Measurements from ENCODE around the gene MLLT3.

Gene MLLT3

GRCh38 chr9:20409321-20410092 is 212.8 kb downstream of the MLLT3 start:
- no peak for DNase-seq (ENCODE audit: low read depth)

DNA sequence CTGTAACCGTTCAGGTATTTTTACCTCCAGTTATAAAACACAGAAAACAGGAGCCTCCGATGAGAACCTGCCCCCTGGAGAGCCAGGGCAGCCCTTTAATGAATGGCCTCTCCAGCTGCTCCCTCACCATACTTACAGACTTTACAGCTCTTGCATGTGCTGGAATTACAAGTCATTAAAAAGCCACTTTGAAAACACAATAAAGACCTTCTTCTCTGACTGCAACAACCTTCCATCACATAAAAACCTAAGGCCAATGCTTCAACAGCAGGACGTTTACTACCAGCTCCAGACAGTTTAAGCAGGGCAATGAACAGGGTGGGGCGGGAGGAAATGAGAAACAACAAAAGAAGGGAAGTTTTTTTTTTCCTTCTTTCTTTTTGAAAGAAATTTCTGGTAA is 213.8 kb downstream of the MLLT3 start:
- no peak for DNase-seq (ENCODE audit: low read depth)

DNA sequence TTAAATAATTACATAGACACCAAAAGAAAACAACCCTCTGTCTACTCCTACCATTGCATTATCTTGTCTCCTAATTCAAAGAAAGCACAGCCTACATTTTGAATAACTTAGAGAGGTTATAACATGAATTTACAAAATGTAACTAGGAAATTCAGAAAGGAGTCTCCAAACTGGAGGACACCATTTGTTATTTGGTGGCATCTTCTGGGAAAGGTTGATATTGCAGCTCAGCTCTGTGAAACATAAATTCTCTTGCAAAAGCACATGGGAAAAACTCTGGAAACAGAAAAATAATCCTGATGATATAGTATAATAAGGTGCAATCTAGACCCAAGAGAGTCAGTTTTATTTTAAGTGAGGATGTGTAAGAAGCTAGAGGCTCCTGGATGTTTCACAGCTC is 215.3 kb downstream of the MLLT3 start:
- DNase-seq (ENCODE audit: low read depth), result no peak

- no peak for DNase-seq (ENCODE audit: low read depth)
Observed at GRCh38 chr9:20406344-20406743, 216.0 kb downstream of the MLLT3 start.

GRCh38 chr9:20405616-20406015 is 216.7 kb downstream of the MLLT3 start:
- DNase-seq (ENCODE audit: low read depth), result no peak

DNA sequence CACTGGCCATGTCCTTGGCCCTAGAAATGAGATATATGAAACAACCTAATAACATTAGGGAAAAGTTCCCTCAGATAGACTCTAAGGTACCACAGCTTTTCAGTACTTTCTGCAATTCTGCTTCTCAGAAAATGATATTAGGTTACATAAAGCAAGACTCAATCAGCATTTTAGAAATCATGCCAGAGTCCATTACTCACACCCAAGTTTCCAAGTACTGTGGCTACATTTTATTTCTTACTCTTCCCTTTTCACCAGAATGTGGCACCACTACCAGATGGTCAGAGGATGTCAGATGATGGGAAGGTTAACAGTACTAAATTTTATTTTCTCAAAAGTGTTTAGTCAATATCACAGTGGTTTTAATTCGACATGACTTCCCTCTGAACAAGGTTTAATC is 217.2 kb downstream of the MLLT3 start:
- DNase-seq (ENCODE audit: low read depth), result no peak

- DNase-seq (ENCODE audit: low read depth), result no peak
Observed at GRCh38 chr9:20404192-20404813, 218.0 kb downstream of the MLLT3 start.

DNA sequence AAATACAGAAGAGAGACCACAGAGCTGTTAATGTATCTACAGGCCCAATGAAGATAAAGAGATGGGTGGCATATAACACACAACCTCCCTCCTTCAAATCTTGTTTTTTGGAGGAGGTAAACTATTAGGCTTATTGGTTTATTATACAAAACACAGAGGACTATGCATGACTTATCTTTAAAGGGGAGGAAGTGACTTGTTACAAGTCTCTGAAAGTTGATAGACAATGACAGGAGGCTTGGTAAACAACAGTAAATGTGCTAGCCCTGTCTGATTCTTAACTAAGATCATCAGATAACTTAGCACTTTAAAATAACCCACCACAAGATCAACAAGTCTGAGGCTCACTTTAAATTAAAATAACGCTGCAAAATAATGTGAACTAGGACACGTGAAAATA is 219.0 kb downstream of the MLLT3 start:
- DNase-seq (ENCODE audit: low read depth), result no peak

DNA sequence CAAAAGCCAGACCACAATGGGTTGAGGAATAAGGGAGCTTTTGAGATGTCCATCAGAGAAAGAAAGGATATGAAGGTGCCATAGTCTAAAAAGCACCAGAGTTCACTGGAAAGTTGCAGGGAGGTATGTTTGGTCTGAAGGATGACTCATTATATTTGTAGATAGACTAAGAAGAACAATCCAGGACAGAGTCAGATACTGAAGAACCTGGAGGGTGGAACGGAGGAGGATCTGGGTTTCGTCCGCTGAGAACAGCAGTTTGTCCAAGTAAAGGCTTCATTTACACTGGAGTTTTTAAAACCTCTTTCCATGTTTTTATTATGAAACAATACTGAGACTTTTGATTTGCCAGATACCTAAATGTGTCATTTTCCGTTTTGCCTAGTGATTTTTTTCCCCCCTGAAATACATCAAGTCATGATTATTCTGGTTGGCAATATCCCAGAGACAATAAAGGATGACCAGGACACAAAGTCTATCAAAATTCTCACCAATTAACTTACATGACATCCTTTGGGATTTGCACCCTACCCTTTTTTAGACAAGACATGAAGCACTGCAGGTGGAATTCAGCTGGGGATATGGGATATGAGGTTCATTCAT is 219.9 kb downstream of the MLLT3 start:
- DNase-seq (ENCODE audit: low read depth), result no peak

DNA sequence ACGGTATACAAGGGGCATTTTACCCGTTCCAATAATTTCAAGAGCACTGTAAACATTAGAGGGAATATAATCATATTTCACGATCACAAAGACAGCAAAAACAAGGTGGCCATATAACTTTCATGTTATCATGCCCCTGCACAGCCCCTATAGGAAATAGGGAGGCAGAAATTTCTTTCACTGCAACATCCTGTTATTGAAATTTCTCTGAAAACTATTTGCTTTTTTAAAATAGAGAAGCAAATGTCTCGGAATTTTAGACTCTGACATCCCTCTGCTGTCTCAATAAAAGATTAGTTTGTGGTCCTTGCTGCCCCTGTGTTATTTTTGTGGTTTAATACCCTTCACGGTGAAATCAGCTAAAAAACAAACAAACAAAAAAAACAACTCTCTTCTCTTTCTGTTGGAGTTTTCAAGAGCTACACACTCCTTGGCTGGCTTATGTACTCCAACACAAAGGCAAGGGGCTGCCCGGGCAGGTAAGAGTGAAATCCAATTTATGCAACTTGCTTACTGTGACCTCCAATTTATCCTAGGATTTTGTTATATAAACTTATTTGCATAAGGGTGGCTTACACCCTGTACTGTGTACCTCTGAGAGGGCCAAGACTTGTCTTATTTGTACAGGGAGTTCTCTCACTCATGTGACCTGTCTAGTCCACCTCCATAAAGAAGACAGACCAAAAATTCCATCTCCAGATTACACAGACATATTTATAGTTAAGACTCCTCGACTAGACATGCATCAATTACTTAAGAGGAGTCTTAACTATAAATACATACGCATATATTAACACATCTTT is 223.6 kb downstream of the MLLT3 start:
- DNase-seq (ENCODE audit: low read depth), result no peak

- no peak for DNase-seq (ENCODE audit: low read depth)
Observed at GRCh38 chr9:20397348-20397747, 225.0 kb downstream of the MLLT3 start.

DNA sequence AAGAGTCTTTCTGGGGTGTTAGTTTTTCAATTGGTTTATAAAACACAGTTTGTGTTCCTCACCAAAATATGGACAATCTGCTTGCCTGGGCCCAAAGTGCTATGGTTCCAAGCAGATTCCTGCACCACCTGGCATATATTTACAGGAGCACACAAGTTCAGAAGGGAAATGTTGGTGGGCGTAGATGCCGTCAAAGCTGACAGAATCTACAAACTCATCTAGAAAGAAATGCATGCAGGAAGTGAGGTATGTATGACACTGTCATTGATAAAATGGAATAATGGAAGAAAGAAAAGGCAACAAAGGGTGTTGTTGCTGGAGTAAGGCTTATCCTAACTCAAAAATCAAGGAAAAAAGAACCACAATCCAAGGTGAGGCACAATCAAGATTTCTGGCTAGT is 225.8 kb downstream of the MLLT3 start:
- DNase-seq (ENCODE audit: low read depth), result no peak

DNA sequence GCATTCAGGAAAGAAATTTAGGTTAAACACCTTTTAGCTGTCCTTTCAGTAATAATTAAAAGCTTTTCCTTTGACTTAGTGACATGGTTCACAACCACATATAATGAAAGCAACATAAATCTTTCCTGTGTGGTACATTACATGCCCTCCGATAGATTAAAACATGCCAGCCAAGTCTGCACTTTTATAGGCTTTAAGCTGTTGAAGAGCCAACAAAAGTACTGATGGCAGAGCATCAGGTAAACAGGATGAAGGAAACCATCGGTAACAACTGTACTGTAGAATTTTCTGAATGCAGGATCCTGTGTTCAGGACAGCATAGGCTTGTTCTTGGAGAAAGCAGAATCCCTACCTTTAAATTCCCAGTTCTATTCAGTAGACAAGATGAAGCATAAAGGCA is 226.6 kb downstream of the MLLT3 start:
- no peak for DNase-seq (ENCODE audit: low read depth)

DNA sequence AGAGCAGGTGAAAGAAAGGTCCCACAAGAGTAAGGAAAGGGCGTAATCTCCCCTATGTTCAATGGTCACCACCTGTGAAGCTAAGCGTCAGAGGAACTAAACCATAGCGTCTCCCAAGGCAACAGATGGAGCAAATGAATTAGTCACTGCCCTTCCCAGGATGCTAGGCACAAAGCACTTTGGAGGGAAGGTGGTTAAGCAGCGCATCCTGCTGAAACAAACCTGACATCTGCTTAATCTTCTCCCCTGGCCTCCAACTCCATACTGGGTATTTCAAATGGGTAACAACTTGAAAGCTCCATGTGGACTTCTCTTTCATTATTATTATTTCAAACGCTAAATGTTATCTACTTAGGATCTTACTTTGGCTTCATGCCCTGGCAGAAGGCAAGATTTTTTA is 227.3 kb downstream of the MLLT3 start:
- DNase-seq (ENCODE audit: low read depth), result no peak

DNA sequence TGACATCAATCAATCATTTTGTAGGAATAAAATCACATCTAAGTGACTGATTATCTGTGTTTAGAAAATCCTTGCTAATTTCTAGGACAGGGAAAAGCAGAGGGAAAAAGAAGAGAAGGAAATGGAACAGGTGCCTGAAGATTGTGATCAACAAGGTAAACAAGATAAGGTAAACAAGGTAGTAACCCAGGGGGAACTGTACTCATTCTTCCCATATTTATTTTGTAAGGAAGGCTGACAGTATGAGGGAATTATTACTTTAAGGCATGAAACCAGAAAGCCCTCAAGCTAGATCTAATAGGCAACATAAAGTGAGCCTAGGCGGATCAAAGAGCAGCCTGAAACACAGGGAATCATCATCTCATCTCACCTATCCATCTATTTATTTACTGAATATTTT is 231.1 kb downstream of the MLLT3 start:
- no peak for DNase-seq (ENCODE audit: low read depth)

GRCh38 chr9:20390400-20390799 is 231.9 kb downstream of the MLLT3 start:
- DNase-seq (ENCODE audit: low read depth), result no peak

DNA sequence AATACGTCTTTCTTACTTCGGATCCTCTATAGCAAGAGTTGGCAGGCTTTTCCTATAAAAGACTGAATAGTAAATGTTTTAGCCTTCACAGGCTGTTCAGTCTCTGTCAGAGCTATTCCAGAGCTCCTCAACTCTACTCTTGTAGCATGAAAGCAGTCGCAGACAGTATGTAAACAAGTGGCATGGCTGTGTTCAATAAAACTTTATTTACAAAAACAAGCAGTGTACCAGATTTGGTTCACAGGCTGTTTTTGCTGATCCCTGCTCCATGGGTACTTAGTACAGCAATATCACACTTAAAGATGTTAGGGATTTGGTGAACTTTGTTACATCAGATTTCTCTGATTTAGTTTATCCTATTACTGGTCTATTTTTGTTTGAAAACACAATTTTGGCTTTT is 235.2 kb downstream of the MLLT3 start:
- DNase-seq (ENCODE audit: low read depth), result no peak

GRCh38 chr9:20384642-20385041 is 237.7 kb downstream of the MLLT3 start:
- no peak for DNase-seq (ENCODE audit: low read depth)

GRCh38 chr9:20382460-20383071 is 239.7 kb downstream of the MLLT3 start:
- DNase-seq (ENCODE audit: low read depth), result no peak

- no peak for DNase-seq (ENCODE audit: low read depth)
Observed at GRCh38 chr9:20380546-20380945, 241.8 kb downstream of the MLLT3 start.

DNA sequence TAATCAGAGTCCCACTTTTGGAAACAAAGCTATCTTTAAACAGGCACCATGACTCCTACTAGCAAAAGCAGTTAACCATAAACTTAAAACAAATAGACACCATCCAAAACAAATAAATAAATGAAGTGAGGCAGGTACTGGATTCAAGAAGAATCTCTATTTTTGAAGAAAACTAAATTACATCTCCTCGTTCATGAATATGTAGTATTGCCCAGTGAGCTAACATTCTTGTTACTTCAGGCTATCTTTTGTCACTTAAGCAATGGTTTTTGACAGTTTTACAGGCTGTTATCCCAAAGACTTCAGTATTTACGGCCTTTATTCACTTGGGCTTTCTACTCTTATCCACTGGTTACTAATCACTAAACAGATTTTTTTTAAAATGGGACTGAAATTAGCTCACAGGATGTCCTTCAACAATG is 242.5 kb downstream of the MLLT3 start:
- no peak for DNase-seq (ENCODE audit: low read depth)

GRCh38 chr9:20378851-20379250 is 243.4 kb downstream of the MLLT3 start:
- no peak for DNase-seq (ENCODE audit: low read depth)
